NB4 (cell line): Measurements from ENCODE around the gene POGZ.

Experiments used
- DNase-seq: peaks from one replicate; pipeline ENCODE4 v3.0.0; 2010; ENCODE audit warnings: low read depth
- H3K4me3 ChIP-seq: one replicate; pipeline ENCODE4 v1.5.1; 2011; ENCODE audit warnings: mild to moderate bottlenecking, low read depth, low read length, moderate library complexity
- MYC ChIP-seq: IDR thresholded peaks from 2 replicates; pipeline ENCODE4 v1.6.1; 2011; ENCODE audit warnings: low read depth, low read length
- POLR2A ChIP-seq: IDR thresholded peaks from 2 replicates; pipeline ENCODE4 v1.6.1; 2011; ENCODE audit warnings: mild to moderate bottlenecking; ENCODE audit not compliant: insufficient read length; ENCODE audit errors: extremely low read depth
- TF ChIP-seq, protein P1 (sequence below): IDR thresholded peaks from one replicate; pipeline ENCODE4 v1.5.1; 2012; ENCODE audit warnings: low read depth, low read length
- TF ChIP-seq, protein P2 (sequence below): IDR thresholded peaks from 2 replicates; pipeline ENCODE4 v1.6.1; 2011; ENCODE audit warnings: low read depth, low read length

The POGZ gene

DNA sequence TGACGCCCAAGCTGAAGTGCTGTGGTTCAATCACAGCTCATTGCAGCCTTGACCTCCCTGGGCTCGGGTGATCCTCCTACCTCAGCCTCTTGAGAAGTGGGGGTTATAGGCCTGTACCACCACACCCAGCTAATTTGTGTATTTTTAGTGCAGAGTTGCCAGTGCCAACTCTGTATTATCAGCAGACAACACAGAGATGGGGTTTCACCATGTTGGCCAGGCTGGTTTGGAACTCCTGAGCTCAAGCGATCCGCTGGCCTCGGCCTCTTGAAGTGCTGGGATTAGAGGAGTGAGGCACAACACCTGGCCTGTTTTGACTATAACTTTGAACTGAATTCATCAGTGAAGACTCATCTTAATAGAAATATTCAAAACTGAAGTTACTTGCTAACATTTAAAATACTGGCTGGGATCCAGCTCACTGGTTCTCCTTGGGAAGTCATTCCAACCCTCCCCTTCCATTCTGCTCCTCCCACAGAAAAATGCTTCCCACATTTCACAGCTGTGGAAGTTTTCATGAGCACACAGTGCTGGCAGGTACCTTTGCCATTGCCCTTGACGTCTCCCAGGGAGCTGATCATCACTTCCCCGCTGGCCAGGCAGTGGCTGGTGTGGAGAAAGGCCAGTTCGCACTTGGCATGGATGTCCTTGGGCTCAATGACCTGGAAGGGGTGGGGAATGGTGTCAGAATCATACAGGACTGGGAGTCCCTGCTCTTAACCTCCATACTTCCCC lies 91.5 kb downstream of the POGZ start:
- no peak overlapping the region for H3K4me3 ChIP-seq
- TF ChIP-seq MYC (no peak), POLR2A (no peak)
- TF ChIP-seq, protein P1, sequence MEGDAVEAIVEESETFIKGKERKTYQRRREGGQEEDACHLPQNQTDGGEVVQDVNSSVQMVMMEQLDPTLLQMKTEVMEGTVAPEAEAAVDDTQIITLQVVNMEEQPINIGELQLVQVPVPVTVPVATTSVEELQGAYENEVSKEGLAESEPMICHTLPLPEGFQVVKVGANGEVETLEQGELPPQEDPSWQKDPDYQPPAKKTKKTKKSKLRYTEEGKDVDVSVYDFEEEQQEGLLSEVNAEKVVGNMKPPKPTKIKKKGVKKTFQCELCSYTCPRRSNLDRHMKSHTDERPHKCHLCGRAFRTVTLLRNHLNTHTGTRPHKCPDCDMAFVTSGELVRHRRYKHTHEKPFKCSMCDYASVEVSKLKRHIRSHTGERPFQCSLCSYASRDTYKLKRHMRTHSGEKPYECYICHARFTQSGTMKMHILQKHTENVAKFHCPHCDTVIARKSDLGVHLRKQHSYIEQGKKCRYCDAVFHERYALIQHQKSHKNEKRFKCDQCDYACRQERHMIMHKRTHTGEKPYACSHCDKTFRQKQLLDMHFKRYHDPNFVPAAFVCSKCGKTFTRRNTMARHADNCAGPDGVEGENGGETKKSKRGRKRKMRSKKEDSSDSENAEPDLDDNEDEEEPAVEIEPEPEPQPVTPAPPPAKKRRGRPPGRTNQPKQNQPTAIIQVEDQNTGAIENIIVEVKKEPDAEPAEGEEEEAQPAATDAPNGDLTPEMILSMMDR, result no peak
- TF ChIP-seq, protein P2, sequence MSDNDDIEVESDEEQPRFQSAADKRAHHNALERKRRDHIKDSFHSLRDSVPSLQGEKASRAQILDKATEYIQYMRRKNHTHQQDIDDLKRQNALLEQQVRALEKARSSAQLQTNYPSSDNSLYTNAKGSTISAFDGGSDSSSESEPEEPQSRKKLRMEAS, result no peak
- no peak for DNase-seq

DNA sequence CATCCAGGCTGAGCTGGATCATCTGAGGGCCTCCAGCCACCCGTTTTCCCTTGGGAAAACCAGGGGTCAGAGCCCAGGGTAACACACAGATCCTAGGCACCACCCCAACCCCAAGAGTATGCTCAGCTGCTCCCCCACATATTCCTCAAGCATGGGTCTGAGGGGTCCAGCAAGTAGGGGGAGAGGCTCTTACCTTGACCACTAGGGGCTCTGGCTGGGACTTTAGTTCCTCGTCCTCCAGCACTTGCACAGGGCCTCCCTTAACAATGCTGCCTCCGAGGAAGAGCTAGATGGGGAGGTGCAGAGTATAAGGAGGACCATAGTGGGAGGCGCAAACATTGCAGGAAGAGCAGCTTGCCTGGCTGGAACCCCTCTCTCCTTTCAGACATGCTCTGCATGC lies 94.3 kb downstream of the POGZ start:
- no peak for TF ChIP-seq MYC
- TF ChIP-seq, protein P1, result peak; percentile 21
- no peak overlapping the region for H3K4me3 ChIP-seq
- no peak for DNase-seq

DNA sequence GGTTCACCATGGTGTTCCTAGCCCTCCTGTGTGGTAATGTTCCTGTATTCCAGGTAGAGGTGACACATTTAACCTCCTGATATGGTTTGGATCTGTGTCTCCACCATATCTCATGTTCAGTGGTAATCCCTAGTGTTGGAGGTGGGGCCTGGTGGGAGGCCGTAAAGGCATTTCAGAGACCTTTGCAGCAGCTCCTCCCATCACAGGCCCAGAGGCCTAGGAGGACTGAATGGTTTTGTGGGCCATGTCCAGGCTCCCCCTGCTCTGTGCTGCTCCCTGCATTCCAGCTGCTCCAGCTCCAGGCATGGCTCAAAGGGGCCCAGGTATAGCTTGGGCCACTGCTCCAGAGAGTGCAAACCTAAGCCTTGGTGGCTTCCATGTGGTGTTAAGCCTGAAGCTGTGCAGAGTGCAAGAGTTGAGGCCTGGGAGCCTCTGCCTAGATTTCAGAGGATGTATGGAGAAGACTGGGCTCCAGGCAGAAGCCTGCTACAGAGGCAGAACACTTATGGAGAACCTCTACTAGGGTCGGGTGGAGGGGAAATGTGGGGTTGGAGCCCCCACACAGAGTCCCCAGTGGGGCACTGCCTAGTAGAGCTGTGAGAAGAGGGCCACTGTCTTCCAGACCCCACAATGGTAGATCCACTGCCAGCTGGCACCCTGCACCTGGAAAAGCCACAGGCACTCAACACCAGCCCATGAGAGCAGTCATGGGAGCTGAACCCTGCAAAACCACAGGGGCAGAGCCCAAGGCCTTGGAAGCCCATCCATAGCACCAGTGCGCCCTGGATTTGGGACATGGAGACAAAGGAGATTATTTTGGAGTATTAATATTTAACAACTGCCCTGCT lies 96.8 kb downstream of the POGZ start:
- TF ChIP-seq MYC, result no peak
- TF ChIP-seq, protein P1, result no peak
- H3K4me3 ChIP-seq, result no peak overlapping the region
- no peak for DNase-seq

DNA sequence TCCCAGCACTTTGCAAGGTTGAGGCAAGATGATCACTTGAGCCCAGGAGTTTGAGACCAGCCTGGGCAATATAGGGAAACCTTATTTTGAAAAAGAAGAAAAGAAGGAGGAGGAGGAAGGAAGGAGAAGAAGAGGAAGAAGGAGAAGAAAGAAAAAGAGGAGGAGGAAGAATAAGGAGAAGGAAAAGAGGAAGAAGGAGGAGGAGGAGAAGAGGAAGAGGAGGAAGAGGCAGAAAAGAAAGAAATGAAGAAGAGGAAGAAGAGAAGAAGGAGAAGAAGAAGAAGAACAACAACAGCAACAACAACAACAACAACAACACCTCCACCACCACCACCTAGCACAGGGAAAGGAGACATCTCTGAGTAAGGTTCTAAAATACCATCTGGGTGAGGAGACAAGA lies 97.4 kb downstream of the POGZ start:
- H3K4me3 ChIP-seq, result no peak overlapping the region
- no peak for DNase-seq
- TF ChIP-seq, protein P1, result no peak
- TF ChIP-seq MYC, result no peak
- no peak for TF ChIP-seq POLR2A
- TF ChIP-seq, protein P2, result no peak

DNA sequence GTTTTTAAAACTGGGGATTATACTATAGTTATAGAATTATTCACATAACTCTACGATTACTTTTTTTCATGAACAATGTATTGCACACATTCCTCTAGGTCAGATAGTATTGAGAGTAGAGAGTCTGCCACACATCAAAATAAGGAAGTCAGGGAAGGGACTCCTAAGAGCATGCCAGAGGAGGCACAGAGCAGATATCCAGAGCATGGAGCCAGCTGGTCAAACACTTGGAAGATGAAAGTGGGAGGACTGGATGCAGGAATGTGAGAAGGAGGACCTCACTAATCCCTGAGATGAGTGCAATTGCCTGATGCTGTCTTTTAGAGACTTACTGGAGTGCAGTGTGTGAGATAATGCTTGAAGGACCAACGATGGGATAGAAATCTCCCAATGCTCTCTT lies 102.6 kb downstream of the POGZ start:
- no peak overlapping the region for H3K4me3 ChIP-seq
- DNase-seq, result no peak

More for the DNA sequence above, 102.6 kb downstream of the POGZ start:
- TF ChIP-seq POLR2A (no peak), MYC (no peak)
- TF ChIP-seq, protein P2, result no peak
- TF ChIP-seq, protein P1, result no peak
